Left renal cortex interstitium (tissue), 4 donors: ENCODE data around the gene LTBP4. TPM values are rescaled to one million over a fixed set of nuclear protein-coding genes. Genes with fewer than 3 reads are reported as not detected.
"Not testable (repeated sequence)": the region's sequence is repeated elsewhere in the genome, so short reads cannot be mapped to it uniquely, and the experiment has no call there.

Source experiments
- DNase-seq, 4 donors: peaks; one replicate each; pipeline ENCODE4 v3.0.0-alpha.2; 2013; ENCODE audit warnings: low read depth in 4 of 4, low spot score in 2 of 4, missing footprints in 1 of 4
- polyA plus RNA-seq, 4 donors: library from polyadenylated mRNA; unstranded; fragments of 120-200 nt; gene quantifications; one replicate each; pipeline ENCODE4 v1.2.1, GENCODE V29; 2013; ENCODE audit not compliant: insufficient read length in 4 of 4

Gene LTBP4
- polyA plus RNA-seq, 4 donors: 174 to 362 (median 282) TPM

- DNase-seq: no peak
Observed at GRCh38 chr19:40571831-40572495, 29.2 kb upstream of the LTBP4 start.

- DNase-seq: no peak
Observed at GRCh38 chr19:40575326-40575725, 25.8 kb upstream of the LTBP4 start.

GRCh38 chr19:40576151-40576584 is 25.0 kb upstream of the LTBP4 start:
- DNase-seq: no peak

GRCh38 chr19:40576585-40577451 is 24.4 kb upstream of the LTBP4 start, which contains the start of gene SHKBP1:
Gene SHKBP1 (plus strand): TSS chr19:40576873. CDS start chr19:40576900, 27 bp downstream.
- DNase-seq: peak; percentile 83 to 94 (median 89)

- DNase-seq: no peak
Observed at GRCh38 chr19:40578442-40578908, 22.7 kb upstream of the LTBP4 start.

- no peak for DNase-seq
Observed at GRCh38 chr19:40580619-40581018, 20.6 kb upstream of the LTBP4 start.

- no peak for DNase-seq
Observed at GRCh38 chr19:40581531-40581930, 19.6 kb upstream of the LTBP4 start.

GRCh38 chr19:40582467-40582866 is 18.7 kb upstream of the LTBP4 start:
- DNase-seq: no peak

- DNase-seq: no peak
Observed at GRCh38 chr19:40583283-40583682, 17.9 kb upstream of the LTBP4 start.

GRCh38 chr19:40584007-40584406 is 17.2 kb upstream of the LTBP4 start:
- no peak for DNase-seq

- DNase-seq: no peak
Observed at GRCh38 chr19:40585241-40585981, 15.8 kb upstream of the LTBP4 start.

- no peak for DNase-seq
Observed at GRCh38 chr19:40585982-40586422, 15.2 kb upstream of the LTBP4 start.

- no peak for DNase-seq
Observed at GRCh38 chr19:40586611-40587010, 14.6 kb upstream of the LTBP4 start.

GRCh38 chr19:40588110-40588854 is 12.9 kb upstream of the LTBP4 start:
- DNase-seq: no peak

GRCh38 chr19:40588926-40589569 is 12.1 kb upstream of the LTBP4 start:
- DNase-seq: no peak

GRCh38 chr19:40589591-40590429 is 11.4 kb upstream of the LTBP4 start:
- no peak for DNase-seq

- DNase-seq: no peak
Observed at GRCh38 chr19:40590464-40591265, 10.5 kb upstream of the LTBP4 start.

GRCh38 chr19:40591724-40592123 is 9.4 kb upstream of the LTBP4 start:
- not testable (repeated sequence) for DNase-seq
